Measurements from ENCODE around the gene MCHR2.

The MCHR2 gene

DNA sequence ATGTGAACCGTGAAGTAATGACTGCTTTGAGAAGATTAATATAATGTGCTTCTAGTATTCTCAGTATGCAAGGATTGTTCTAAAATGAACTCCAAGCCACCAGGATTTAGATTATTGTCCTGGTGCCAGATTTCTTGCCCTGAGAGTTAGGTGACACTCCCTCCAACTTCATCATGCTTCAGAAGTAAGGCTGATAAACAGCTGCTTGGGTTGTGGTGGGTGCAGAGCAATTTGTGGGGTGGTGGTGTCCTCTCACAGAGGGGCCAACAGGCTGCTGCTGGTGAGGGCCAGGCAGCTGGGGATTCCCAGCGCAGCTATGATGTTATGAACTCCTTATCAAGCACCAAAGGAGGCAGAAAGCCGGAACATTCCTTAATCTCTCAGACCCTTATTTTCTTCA lies 114.6 kb downstream of the MCHR2 start:
- no peak for DNase-seq (ENCODE audit: low spot score in 2 of 2)
- H3K36me3 ChIP-seq (replicated peaks): no peaks in the 10 kb centered on the region
- no peak overlapping the region for H3K4me3 ChIP-seq
- H3K9me3 ChIP-seq: no peaks in the 10 kb centered on the region
- H3K27me3 ChIP-seq (ENCODE audit: low read depth): peaks cover 3% of the 10 kb centered on the region; the same call in 1 of the 2 replicates
- in situ Hi-C loops (cut with MboI; ENCODE audit: low sequenced_read_pairs): no loop called here
- H3K4me1 ChIP-seq: no peaks in the 10 kb centered on the region

DNA sequence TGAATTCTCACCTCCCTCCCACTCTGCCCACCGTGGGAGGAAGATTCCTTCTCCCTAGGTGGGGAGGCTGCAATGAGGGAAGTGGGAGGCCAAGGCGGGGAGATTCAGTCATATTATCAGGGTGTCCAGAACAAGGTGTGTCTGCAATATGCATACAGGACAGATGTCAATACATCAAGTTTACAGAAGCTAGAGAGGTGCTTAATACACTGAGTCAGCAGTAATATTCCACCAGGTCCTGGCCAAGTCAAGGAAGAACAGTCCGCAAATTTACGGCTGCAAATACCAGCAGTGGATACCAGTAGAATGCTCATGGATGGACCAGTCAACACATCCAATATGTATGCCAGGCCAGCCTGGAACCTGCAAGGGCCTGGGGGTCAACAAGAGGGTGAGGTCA lies 119.0 kb downstream of the MCHR2 start:
- Histone ChIP-seq H3K4me3 (no peak overlapping the region), H3K27me3 (ENCODE audit: low read depth) (peaks cover 11% of the 10 kb centered on the region), H3K4me1 (no peaks in the 10 kb centered on the region), H3K9me3 (no peaks in the 10 kb centered on the region), H3K36me3 (replicated peaks) (no peaks in the 10 kb centered on the region)
- in situ Hi-C loops (cut with MboI; ENCODE audit: low sequenced_read_pairs): no loop called here
- no peak for DNase-seq (ENCODE audit: low spot score in 2 of 2)

DNA sequence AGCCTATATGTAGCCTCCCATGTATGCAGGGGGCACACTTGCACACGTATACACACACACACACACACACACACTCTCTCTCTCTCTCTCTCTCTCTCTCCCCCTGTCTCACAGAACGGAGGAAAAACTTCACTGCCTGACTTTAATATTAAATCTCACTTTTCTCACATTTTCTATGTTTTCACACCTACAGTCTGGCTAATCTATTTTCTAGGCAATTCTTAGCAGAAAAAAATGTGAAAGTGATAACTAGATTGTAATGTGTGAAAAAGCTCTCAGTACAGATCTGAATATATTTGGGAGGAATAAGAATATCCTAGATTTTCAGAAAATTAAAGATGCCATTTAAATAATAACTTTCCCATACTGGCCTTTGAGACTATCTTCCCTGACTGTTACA lies 120.9 kb downstream of the MCHR2 start:
- Histone ChIP-seq H3K27me3 (ENCODE audit: low read depth) (peaks cover 11% of the 10 kb centered on the region), H3K4me3 (no peak overlapping the region), H3K4me1 (no peaks in the 10 kb centered on the region), H3K36me3 (replicated peaks) (no peaks in the 10 kb centered on the region), H3K9me3 (no peaks in the 10 kb centered on the region)
- in situ Hi-C loops (cut with MboI; ENCODE audit: low sequenced_read_pairs): loop anchor here (25.0 kb wide), 1 partner anchor 789 kb away; no protein-coding TSS in a partner anchor
- no peak for DNase-seq (ENCODE audit: low spot score in 2 of 2)

DNA sequence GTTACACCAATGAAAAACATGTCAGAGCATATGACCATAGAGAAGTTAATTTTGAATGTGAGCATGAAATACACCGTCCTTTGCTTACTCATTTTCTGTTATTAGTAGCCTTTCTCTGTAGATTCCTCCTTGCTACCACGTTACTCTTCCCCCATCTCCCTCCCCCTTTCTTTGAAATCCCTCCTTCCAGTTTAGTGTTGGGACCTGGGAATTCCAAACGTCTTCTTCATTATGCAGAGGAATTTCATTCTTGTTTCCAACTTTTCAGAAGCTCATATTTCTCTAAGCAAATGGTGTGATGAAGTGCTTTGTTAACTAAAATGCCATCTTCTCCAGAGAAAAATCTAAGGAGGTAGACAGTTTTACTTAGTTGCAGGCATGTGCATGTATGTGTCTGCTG lies 122.4 kb downstream of the MCHR2 start:
- no peak for DNase-seq (ENCODE audit: low spot score in 2 of 2)
- H3K27me3 ChIP-seq (ENCODE audit: low read depth): peaks cover 9% of the 10 kb centered on the region
- H3K9me3 ChIP-seq: no peaks in the 10 kb centered on the region
- H3K4me1 ChIP-seq: no peaks in the 10 kb centered on the region
- H3K4me3 ChIP-seq: no peak overlapping the region
- no peaks in the 10 kb centered on the region for H3K36me3 ChIP-seq (replicated peaks)
- in situ Hi-C loops (cut with MboI; ENCODE audit: low sequenced_read_pairs): loop anchor here (25.0 kb wide), 1 partner anchor 791 kb away; no protein-coding TSS in a partner anchor
